AG04449 (cell line): ENCODE measurements around the gene C11orf65.

Experiments used
- CTCF ChIA-PET: fragments of 350-600 bp; formaldehyde crosslinking; extraction: SDS; loops from one replicate; lab custom pipeline; 2021; ENCODE audit warnings: antibody characterized with exemption; lab: Yijun Ruan, JAX
- POLR2A ChIA-PET: fragments of 400-600, 350-600 bp; formaldehyde crosslinking; extraction: SDS; loops from one replicate; lab custom pipeline; 2020; ENCODE audit warnings: antibody characterized with exemption, inconsistent platforms; lab: Yijun Ruan, JAX
- DNase-seq: peaks from one replicate; pipeline ENCODE4 v3.0.0-alpha.2; 2010; ENCODE audit warnings: low read depth, low spot score
- H3K4me3 ChIP-seq: 2 replicates; pipeline ENCODE4 v1.5.1; 2011; ENCODE audit warnings: low read depth, mild to moderate bottlenecking, control low read depth, low read length
- CTCF ChIP-seq: IDR thresholded peaks from one replicate; pipeline ENCODE4 v1.5.1; 2011; ENCODE audit warnings: mild to moderate bottlenecking, moderate library complexity, low read length, control low read depth, inconsistent platforms; ENCODE audit not compliant: insufficient read depth; ENCODE audit errors: missing control alignments

Gene C11orf65

GRCh38 chr11:108496643-108497256 lies 29.4 kb upstream of the C11orf65 start:
- no peak for DNase-seq
- H3K4me3 ChIP-seq, result peak overlapping the region; percentile 65
- ChIA-PET CTCF (interaction anchor here (0.6 kb wide), 1 partner anchor 298 kb away, joined by 3 read pairs; no protein-coding TSS in a partner anchor), POLR2A (no interaction called here)
- TF ChIP-seq CTCF, result no peak

- ChIA-PET CTCF (no interaction called here), POLR2A (no interaction called here)
- H3K4me3 ChIP-seq, result no peak overlapping the region
- no peak for TF ChIP-seq CTCF
- DNase-seq, result no peak
Observed at GRCh38 chr11:108495326-108495725, 28.0 kb upstream of the C11orf65 start.

GRCh38 chr11:108494182-108494581 lies 26.9 kb upstream of the C11orf65 start:
- CTCF ChIA-PET, result no interaction called here
- TF ChIP-seq CTCF, result no peak
- POLR2A ChIA-PET, result no interaction called here
- no peak overlapping the region for H3K4me3 ChIP-seq
- DNase-seq, result no peak

- no peak for DNase-seq
- no peak for TF ChIP-seq CTCF
- CTCF ChIA-PET, result no interaction called here
- POLR2A ChIA-PET, result interaction anchor here (0.6 kb wide), 1 partner anchor 115 kb away, joined by 3 read pairs; no protein-coding TSS in a partner anchor
- H3K4me3 ChIP-seq, result no peak overlapping the region
Observed at GRCh38 chr11:108491936-108492335, 24.6 kb upstream of the C11orf65 start.

GRCh38 chr11:108486828-108487227 lies 19.5 kb upstream of the C11orf65 start:
- CTCF ChIA-PET, result no interaction called here

GRCh38 chr11:108486331-108486730 lies 19.0 kb upstream of the C11orf65 start:
- no peak for TF ChIP-seq CTCF
- CTCF ChIA-PET, result no interaction called here
- DNase-seq, result no peak
- POLR2A ChIA-PET, result no interaction called here
- H3K4me3 ChIP-seq, result no peak overlapping the region

More at GRCh38 chr11:108486828-108487227, 19.5 kb upstream of the C11orf65 start:
- no peak for DNase-seq
- POLR2A ChIA-PET, result no interaction called here
- TF ChIP-seq CTCF, result no peak
- H3K4me3 ChIP-seq, result no peak overlapping the region
